BJ (cell line): ENCODE measurements around the gene FUT1. TPM values are rescaled to one million over a fixed set of nuclear protein-coding genes. Genes with fewer than 3 reads are reported as not detected.

Source experiments
- CTCF ChIA-PET: fragments of 350-600 bp; formaldehyde crosslinking; extraction: SDS; loops from one replicate; lab custom pipeline; 2021; ENCODE audit warnings: antibody characterized with exemption, inconsistent platforms; lab: Yijun Ruan, JAX
- POLR2A ChIA-PET: fragments of 300-600 bp; sonication (Branson Sonifier 250); formaldehyde crosslinking; extraction: SDS; loops from one replicate; lab custom pipeline; 2021; ENCODE audit warnings: antibody characterized with exemption; lab: Charles Lee
- DNase-seq: peaks from one replicate; pipeline ENCODE4 v3.0.0-alpha.2; 2011; ENCODE audit warnings: low read depth
- H3K27me3 ChIP-seq: 2 replicates; pipeline ENCODE4 v1.6.0; 2011; ENCODE audit warnings: low read length; ENCODE audit not compliant: control insufficient read depth, insufficient read depth
- H3K36me3 ChIP-seq: 2 replicates; pipeline ENCODE4 v1.5.1; 2011; ENCODE audit warnings: low read length; ENCODE audit not compliant: control insufficient read depth, insufficient read depth
- H3K4me3 ChIP-seq: 2 replicates; pipeline ENCODE4 v1.5.1; 2011; ENCODE audit warnings: low read depth, mild to moderate bottlenecking, control low read depth, low read length
- CTCF ChIP-seq: IDR thresholded peaks from 2 replicates; pipeline ENCODE4 v1.5.1; 2011; ENCODE audit warnings: low read depth, mild to moderate bottlenecking, control low read depth, inconsistent platforms, low read length, moderate library complexity; ENCODE audit not compliant: insufficient read depth
- polyA plus RNA-seq: library from polyadenylated mRNA; depleted of rRNA; stranded (reverse); fragments of >200 nt; gene quantifications from 2 replicates; pipeline ENCODE4 v1.2.3, GENCODE V29; 2011

FUT1 gene
- polyA plus RNA-seq, 1 experiment, result 0.37 TPM

GRCh38 chr19:48728911-48729664 lies 23.4 kb downstream of the FUT1 start:
- CTCF ChIA-PET, result interaction anchor here (0.9 to 1.3 kb wide), 2 partner anchors 8 to 9 kb away, joined by 3 to 4 read pairs; no protein-coding TSS in a partner anchor
- TF ChIP-seq CTCF, result no peak
- Histone ChIP-seq H3K4me3 (no peak overlapping the region), H3K27me3 (no peaks in the 10 kb centered on the region), H3K36me3 (no peaks in the 10 kb centered on the region)
- no peak for DNase-seq
- POLR2A ChIA-PET, result no interaction called here

GRCh38 chr19:48726556-48726955 lies 25.9 kb downstream of the FUT1 start:
- POLR2A ChIA-PET, result interaction anchor here (0.6 kb wide), 1 partner anchor 403 kb away, joined by 4 read pairs; no protein-coding TSS in a partner anchor
- Histone ChIP-seq H3K36me3 (no peaks in the 10 kb centered on the region), H3K27me3 (no peaks in the 10 kb centered on the region), H3K4me3 (no peak overlapping the region)
- no peak for DNase-seq
- TF ChIP-seq CTCF, result no peak
- CTCF ChIA-PET, result interaction anchor here (1.5 kb wide), 1 partner anchor 12 kb away, joined by 3 read pairs; no protein-coding TSS in a partner anchor

GRCh38 chr19:48724796-48725753 lies 27.4 kb downstream of the FUT1 start:
- DNase-seq, result peak; percentile 26
- no peak overlapping the region for H3K4me3 ChIP-seq
- H3K36me3 ChIP-seq, result no peaks in the 10 kb centered on the region
- POLR2A ChIA-PET, result interaction anchor here (0.7 kb wide), 1 partner anchor 9 kb away, joined by 4 read pairs; no protein-coding TSS in a partner anchor
- CTCF ChIA-PET, result interaction anchor here (0.6 to 2.1 kb wide), 8 partner anchors 12 to 268 kb away, joined by 3 to 7 read pairs (median 3); partner anchors contain the start of gene RUVBL2
- no peak for TF ChIP-seq CTCF
- no peaks in the 10 kb centered on the region for H3K27me3 ChIP-seq

GRCh38 chr19:48722196-48722708 lies 30.2 kb downstream of the FUT1 start:
- POLR2A ChIA-PET, result no interaction called here
- DNase-seq, result no peak
- no peak for TF ChIP-seq CTCF
- no peaks in the 10 kb centered on the region for H3K27me3 ChIP-seq
- H3K4me3 ChIP-seq, result no peak overlapping the region
- CTCF ChIA-PET, result no interaction called here
- no peaks in the 10 kb centered on the region for H3K36me3 ChIP-seq
